GM21423 (cell line): Measurements from ENCODE around the gene CNOT2.

Experiments
- ATAC-seq: cut with Tn5 transposase; IDR thresholded peaks from one replicate; pipeline ENCODE4 v1.9.1; 2021; ENCODE audit warnings: mild to moderate bottlenecking, moderate library complexity; ENCODE audit not compliant: unreplicated experiment

Gene CNOT2

DNA sequence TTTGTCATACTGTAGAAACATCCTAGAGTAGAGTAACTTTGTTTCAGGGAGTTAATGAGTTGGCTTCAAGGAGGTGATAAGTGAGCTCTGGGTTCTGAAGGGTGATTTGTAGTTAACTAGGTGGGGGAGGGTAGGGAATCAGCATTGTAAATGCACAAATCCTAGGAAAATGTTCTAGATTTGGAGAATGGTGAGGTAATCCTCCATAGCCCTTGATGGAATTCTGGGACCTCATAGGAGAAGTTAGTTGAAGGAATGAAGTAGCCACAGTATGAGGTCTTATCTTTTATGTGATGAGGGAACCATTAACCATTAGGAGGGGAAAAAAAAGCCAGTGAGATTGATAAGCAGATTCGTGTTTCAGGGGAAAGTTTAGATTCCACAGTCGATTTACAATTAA lies 8.0 kb downstream of the CNOT2 start:
- no peak for ATAC-seq

DNA sequence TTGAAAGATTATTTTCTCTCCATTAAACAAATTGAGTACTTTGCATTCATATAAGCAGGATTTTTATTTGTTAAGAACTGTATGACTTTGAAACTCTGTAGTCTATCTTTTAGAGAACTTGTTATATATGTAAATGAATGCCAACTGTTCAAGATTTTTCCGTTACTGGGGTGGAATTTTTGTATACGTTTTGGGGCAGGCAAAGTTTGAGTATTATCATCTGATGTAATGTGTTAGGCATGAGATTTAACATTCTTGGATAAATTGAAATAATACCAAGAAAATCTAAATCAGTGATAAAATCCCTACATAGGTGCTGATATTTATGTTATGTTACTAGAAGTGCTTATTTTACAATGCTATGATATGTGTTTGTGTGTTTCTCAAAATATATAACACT lies 8.4 kb downstream of the CNOT2 start:
- no peak for ATAC-seq

DNA sequence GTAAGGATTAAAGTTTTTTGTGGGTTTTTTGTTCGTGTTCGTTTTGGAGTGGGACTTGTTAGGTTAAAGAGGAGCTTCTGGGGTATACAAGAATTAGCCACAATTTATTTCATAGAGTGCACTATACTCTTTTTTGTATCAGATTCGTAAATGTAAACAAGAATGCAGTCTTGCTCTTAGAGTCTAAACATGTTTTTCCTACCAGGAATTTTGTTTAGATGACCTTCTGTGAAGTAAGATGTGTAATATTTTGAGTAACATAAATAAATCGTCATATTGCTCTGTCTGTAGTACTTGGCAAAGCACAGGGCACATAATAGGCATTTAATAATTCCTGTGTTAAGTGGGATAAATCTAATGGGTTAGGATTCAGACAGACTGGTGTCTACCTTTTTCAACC lies 9.6 kb downstream of the CNOT2 start:
- no peak for ATAC-seq

DNA sequence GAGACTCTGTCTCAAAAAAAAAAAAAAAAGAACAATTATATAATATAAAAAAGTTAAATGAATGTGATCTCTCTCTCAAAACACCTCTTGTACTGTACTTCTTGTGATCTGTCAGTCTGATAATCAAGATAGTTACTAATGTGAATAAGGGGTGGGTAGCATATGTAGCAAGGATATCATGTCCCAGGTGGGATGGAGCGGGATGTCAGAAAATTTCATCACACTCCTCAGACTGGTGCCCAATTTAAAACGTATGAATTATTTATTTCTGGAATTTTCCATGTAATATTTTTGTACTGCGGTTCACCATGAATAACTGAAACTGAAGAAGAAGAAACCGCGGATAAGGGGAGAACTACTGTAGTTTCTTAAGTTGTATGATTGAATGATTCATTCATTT lies 11.0 kb downstream of the CNOT2 start:
- no peak for ATAC-seq

DNA sequence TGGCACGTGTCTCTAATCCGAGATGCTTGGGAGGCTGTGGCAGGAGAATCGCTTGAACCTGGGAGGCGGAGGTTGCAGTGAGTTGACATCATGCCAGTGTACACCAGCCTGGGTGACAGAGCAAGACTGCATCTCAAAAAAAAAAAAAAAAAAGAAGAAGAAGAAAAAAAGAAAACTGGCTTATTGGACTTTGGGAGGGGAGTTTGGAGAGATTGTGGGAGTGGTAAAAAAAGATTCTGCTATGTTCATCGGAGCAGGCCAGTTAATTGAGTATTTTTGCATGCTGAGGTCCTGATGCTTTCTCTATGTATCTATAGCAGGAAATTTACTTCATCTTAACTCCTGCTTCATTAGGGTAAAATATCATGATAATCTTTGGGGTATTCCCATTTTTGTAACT lies 11.6 kb downstream of the CNOT2 start:
- ATAC-seq: no peak

DNA sequence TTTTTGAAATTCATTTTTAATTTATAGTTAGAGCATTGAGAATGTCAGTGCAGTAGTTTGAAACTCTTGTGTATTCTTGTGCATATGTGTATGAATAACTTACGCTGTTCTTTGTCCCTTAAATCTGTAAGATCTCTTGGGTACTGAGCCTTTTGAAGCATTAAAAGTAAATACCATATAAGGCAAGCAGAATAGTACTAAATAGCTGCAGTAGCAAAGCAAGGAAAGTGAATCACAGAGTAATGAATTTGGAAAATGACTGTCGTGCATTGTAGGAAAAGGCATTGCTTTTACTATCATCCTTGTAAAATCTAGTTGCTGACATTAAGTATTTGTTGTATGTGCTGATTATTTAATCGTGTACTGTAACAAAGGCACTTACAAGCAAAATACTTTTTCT lies 12.1 kb downstream of the CNOT2 start:
- no peak for ATAC-seq

DNA sequence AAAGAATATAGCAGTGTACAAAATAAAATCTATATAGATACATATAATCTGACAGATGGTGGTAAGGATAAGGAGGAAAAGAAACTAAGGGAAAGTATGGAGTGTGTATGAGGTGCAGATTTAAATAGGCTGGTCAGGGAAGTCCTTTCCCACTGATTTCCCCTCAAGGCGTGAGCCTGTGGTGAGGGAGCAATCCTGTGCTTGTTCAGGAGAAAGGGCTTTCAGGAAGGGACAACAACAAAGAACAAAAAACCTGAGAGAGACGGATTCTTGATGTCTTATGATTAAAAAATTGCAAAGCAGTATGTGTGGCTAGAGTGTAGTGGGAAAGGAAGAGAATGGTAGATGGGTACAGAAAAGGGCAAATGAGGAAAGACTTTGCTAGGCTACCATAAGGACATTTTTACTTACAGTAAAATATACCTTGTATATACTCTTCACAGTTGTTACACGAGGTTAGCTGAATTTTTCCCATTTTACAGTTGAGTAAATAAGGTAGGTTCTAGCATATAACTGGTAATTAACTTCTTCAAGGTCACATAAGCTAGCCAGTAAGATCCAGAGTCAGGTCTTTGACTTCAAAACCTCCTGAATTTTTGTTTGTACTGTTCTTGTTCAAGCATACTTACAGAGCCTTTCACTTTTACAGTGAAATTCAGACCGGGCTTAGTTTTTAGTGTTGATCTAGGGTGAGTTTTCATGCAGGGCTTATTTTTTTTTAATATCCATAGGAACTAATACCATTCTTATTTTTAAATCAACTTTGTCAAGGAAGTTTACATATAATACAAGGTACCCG lies 15.6 kb downstream of the CNOT2 start:
- no peak for ATAC-seq

DNA sequence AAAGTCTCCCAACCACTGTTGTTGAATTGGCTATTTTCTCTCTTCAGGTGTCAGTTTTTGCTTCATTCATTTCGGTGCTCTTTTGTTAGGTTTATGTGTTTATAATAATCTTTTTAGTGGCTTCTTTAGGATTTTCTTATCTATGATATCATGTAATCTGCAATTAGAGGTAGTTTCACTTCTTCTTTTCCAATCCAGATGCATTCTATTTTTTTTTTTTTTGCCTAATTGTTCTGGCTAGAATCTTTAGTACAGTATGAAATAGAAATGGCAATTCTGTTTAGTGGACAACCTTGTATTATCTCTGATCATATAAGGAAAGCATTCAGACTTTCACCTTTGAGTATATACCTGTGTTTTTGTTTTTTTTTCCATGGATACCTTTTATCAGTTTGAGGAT lies 17.4 kb downstream of the CNOT2 start:
- ATAC-seq: no peak

DNA sequence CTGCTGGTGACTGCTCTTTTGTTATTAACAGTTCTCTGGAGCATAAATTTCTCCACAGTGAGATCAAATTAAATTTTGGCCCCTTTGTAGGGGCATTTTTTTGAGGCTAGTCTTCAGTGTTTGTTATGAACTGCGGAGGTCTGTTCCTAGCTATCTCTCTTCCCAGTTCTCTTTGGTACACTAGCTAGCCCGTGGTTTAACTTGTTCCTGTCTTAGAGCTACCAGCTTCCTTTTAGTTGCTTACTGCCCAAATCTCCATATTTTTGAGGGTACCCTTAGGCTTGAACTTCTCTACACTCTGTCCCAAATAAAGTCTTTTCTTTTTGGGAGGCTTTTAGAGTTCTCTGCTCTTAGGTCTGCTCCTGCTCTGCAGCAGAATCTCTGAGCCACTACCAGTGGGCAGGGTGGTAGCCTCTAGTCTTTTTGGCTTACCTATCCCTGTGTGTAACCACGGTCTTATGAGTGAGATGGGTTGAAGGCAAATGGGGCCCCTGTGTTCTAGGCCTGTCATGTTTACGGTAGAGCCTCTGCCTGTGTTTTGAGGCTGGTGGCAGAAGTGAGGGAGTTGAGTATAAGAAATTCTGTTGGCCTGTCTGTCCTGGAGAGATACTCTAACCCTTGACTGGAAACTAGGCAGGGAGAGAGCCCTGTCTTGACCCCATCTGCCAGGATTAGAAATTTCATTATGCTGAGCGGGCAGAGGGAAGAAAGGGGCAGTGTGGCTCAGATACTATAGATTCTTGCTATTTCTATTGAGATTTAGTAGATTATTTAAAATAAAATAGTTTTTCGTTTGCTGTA lies 21.0 kb downstream of the CNOT2 start:
- ATAC-seq: no peak

DNA sequence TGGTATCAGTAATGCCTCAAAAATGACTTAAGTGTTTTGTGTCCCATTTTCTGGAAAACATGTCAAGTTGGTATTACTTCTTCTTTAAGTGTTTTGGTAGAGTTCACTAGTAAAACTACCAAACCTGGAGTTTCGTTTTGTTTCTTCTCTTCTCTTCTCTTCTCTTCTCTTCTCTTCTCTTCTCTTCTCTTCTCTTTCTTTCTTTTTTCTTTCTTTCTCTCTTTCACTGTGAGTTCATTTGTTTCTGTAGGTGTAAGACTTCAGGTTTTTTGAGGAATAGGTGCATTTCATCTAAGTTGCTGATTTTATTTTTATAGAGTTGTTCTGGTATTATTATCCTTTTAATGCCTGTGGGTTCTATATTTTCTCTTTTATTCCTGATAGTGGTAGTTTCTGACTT lies 21.9 kb downstream of the CNOT2 start:
- ATAC-seq: no peak

DNA sequence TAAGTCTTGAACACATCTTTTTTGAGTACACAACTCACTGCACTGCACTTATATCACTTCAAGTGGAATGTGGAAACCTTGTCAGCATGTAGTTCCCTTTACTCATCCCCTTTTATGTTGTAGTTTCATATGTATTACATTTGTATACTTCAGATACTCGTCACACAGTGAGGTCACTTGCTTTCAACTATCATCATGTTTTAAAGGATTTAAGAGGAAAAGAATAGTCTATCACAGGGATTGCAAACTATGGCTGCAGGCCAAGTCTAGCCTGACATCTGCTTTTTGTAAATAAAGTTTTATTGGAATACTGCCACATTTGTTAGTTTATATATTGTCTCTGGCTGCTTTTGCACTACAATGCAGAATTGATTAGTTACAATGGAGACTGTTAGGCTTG lies 24.3 kb downstream of the CNOT2 start:
- ATAC-seq: no peak

DNA sequence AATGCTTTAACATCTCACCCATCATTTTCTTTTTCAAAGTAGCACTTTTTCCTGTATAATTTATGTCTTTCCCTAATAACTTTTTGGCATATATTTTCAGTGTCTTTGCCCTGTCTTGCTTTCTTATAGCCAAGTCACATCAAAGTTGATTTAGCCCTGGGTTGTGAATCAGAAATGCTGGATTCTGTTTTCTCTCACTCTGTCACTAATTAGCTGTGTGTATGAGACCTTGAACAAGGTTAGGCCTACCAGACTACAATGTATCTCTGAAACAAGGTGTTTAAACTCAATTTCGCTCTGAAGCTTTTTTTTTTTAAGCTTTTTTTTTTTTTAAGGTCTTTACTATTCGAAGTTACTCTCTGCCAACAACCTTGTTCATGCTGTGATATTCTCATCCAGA lies 25.7 kb downstream of the CNOT2 start:
- no peak for ATAC-seq

DNA sequence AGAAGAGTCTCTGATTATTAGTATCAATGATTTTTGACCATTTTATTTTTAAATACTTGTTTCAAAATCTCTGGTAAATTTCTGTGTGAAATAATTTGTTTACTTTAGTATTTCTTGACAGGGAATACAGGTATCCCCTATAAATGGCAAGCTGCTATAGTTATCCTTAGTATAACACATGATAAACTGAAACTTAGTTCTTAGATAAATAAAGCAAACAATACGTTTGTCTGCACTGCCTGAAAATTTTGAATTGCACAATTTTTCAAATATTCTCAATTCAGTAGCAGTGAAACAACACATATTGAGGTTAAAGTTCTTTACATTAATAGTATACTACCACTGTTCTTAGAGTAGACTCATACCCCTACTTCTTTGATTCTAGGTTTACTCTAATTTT lies 26.9 kb downstream of the CNOT2 start:
- no peak for ATAC-seq

DNA sequence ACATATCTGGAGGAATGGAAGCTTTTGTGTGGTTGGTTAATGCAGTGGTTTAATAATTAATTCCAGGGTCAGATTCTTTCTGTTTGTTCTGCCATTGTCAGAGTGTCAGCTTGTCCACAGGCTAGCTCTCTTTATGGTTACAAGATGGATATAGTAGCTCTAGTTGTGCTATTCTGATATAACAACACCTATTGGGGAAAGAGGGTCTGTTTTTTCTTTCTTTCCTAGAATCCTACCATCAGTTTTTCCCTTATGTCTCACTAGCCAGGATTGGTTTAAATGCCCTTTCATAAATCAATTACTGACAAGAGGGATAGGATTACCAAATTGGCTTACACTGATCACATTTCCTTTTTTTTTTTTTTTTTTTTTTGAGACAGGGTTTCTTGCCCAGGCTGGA lies 27.8 kb downstream of the CNOT2 start:
- ATAC-seq: no peak

DNA sequence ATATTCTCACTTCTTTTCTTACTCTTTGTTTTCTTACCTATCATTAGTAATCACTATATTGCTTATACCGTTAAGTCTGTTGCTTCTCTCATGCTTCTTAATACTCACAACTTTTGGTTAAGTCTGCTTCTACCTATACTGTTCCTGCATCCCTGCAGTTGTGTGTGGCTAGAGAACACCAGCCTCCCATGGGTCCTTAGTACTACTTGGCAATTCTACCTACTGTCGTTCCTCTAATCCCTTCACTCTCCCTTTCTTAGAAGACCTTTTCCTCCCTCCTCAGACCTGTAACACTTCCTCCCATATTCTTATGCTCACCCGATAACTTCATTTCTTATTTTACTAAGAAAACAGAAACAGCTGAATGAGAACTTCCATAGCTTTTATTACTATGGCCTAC lies 29.3 kb downstream of the CNOT2 start:
- no peak for ATAC-seq

DNA sequence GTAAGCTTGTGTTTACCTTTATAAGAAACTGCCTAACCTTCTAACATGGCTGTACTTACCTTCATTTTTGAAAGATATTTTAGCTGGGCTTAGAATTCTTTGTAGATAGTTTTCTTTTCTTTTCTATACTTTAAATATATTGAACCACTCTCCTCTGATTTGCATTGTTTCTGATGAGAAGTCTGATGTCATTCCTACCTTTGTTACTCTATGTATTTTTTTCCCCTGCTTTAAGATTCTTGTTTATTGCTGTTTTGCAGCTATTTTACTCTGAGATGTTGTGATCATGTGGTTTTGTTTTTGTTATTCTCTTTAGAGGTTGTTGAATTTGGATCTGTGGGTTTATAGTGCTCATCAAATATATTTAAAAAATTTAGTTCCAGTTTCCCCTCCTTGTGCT lies 31.8 kb downstream of the CNOT2 start:
- ATAC-seq: no peak

DNA sequence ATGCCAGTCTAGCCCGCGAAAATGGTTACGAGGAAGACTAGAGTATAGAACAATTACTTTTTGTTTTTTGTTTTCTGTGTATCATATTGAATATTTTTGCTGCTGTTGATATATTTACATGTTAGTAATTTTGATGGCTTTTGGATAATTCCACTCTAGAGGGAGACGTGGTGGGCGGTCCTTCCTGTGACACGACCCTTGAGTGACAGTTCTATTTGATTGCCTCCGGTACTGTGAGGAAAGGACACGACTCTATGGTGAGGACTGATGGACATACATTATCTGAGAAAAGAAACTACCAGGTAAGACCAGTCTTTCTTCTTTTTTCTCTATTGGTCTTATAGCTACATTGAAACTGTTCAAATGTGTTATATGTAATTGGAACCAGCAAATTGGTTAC lies 34.7 kb downstream of the CNOT2 start:
- ATAC-seq: no peak

DNA sequence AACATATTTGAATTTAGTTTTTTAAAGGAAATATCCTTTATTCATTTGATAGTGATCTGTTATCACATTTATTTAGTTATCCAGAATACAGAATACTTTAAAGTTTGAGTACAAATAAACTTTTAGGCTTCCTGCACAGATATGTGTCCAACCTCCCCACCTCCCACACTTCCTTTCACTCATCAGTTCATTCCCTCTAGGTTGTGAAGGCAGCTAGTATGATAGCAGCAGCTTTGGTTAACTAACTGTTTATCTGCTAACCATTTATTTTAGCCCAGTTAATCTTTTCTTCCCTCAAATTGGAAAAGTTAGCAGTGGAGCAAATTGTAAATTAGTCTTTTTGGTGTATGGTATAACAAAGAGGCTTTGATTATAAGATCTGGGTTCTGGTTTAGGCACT lies 35.7 kb downstream of the CNOT2 start:
- no peak for ATAC-seq

DNA sequence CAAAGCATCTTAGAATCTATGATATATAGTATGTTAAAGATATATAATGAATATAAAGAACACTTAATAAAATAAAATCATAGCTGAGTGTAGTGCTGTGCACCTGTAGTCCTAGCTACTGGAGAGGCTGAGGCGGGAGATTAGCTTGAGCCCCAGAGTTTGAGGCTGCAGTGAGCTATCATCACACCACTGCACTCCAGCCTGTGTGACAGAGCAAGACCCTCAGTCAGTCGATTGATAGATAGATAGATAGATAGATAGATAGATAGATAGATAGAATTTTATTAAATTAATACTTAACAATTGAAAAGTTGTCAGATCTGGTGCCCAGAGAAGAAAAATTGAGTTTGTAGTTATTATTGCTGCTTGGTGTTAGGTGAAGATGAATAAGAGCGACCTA lies 40.0 kb downstream of the CNOT2 start:
- no peak for ATAC-seq

DNA sequence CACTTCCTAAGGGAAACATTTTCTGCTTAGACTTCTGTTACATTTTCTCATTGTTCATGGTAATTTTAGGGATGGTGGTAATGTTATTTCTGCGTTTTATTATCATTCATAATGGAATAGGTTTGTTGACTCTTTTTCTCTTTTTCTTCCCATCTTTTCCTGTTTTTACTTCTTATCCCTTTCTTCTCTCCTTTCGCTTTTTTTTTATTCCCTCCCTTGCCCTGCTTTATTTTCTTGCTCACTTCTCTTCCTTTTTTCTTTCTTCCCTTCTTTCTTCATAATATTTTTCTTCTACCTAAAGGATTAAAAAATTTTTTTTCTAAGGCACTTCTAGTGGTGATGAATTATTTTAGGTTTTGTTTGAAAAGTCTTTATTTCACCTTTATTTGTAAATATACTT lies 45.6 kb downstream of the CNOT2 start:
- no peak for ATAC-seq

DNA sequence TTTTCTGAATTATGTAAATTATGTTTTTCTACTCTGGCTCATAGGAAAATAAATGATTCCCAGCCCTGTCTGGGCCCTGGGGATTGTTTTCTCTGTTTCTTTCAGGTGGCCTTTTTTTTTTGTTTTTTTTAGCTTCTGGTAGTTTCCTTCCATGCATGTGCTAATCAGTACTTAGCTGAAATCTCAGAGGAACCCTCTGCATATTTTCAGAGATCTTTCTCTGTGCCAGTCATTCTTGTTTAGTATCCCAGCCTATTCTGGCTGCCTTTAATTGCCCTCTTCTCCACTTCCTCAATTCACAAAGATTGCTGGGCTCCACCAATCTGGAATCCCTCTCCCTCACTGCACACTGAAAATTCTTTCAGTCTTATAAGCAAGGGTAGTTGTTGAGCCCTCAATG lies 46.9 kb downstream of the CNOT2 start:
- no peak for ATAC-seq

DNA sequence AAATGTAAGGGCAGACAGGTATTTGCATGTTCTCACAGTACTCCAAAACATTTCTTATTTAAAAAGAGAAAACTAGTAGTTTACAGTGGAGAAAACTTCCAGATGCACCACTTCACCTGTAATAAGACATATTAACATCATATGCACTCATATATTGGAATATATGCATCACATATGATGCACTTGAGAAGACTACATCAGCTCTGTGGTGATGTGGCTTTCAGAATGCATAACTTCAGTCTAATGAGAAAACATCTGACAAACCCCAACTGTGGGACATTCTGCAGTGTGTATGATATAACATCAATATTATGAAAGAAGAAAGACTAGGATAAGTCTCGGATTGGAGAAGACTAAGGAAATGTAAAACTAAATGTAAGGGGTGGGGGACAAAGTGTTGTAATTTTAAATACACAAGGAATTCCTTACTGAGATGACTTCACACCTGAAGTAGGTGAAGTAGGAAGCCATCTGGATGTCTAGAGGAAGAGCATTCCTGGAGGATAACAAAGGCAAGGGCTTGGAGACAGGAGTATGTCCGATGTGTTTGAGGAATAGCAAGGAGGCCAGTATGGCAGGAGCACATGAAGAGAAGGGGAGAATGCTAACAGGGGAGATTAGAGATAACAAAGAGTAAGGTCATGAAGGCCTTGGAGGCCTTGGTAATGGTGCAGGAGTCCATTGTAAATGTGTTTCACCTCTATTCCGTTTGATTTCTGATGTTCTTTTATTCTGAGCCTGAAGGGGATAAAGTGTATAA lies 49.0 kb downstream of the CNOT2 start:
- ATAC-seq: no peak
